CD4-positive, alpha-beta T cell treated with Interleukin-10 for 1 hour (primary cell): ENCODE data around the gene SPATA13.
"Not testable (repeated sequence)": the region's sequence is repeated elsewhere in the genome, so short reads cannot be mapped to it uniquely, and the experiment has no call there.

Experiments
- DNase-seq: peaks from one replicate; pipeline ENCODE4 v3.0.0-alpha.2; 2020

SPATA13 gene

DNA sequence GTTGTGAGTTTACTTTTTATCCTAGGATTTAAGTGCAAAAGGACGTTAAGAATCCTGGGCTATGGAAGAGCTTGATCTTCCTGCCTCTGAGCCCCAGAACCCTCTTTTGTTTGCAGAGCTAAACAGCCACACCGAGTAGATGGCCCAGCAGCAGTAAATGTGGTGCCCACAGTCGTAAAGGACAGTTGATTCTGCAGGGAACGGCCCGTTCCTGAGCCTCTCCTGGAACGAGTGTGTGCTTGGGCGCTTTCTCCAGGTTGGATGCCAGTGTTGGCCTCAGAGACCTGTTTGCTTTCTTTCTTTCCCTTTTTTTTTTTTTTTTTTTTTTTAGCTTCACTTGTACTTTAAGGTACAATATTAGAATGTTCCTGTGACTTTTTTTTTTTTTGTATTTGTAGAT is 41.7 kb downstream of the SPATA13 start:
- no peak for DNase-seq

DNA sequence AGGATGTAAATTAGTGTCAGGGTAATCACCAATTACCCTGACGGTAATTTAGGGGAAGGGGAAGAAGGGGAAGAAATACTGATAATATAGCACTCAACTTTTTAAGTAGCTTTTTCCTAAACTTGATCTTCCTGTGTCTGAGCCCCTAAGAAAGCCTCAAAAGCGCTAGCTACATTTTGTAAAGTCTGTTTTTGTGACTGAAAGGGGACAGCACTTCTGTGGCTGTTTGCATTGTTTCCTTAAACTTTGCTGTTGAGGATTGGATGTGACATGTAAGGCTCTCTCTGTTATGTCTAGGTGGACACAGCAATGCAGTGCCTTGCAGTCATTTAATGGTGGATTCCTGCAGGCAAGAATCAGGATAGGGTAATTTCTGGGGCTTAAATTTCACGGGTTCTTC is 42.8 kb downstream of the SPATA13 start:
- no peak for DNase-seq

DNA sequence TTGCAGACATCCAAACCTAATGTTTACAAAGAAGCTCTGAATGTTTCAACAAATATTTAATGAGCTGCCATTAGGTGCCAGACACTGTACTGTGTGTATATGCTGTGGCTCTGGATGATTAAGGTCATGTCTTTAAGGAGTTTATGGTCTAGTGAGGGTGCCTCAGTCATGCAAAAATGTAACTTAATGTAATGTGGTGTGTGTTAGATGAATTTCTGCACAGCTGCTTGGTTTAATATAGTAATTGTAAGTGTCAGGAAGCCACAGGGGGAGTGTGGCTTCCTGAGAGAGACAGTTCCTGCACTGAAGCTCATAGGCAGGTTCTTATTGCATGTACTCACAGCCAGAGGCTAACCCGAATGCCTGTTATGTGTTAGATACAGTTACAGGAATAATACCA is 43.3 kb downstream of the SPATA13 start:
- DNase-seq = peak; percentile 22

DNA sequence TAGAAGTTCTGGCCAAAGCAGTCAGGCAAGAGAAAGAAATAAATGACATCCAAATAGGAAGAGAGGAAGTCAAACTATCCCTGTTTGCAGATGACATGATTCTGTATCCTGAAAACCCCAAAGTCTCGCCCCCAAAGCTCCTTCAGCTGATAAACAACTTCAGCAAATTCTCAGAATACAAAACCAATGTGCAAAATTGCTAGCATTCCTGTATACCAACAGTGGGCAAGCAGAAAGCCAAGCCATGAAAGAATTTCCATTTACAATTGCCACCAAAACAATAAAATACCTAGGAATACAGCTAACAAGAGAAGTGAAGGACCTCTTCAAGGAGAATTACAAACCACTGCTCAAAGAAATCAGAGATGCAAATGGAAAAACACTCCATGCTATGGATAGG is 44.6 kb downstream of the SPATA13 start:
- not testable (repeated sequence) for DNase-seq

DNA sequence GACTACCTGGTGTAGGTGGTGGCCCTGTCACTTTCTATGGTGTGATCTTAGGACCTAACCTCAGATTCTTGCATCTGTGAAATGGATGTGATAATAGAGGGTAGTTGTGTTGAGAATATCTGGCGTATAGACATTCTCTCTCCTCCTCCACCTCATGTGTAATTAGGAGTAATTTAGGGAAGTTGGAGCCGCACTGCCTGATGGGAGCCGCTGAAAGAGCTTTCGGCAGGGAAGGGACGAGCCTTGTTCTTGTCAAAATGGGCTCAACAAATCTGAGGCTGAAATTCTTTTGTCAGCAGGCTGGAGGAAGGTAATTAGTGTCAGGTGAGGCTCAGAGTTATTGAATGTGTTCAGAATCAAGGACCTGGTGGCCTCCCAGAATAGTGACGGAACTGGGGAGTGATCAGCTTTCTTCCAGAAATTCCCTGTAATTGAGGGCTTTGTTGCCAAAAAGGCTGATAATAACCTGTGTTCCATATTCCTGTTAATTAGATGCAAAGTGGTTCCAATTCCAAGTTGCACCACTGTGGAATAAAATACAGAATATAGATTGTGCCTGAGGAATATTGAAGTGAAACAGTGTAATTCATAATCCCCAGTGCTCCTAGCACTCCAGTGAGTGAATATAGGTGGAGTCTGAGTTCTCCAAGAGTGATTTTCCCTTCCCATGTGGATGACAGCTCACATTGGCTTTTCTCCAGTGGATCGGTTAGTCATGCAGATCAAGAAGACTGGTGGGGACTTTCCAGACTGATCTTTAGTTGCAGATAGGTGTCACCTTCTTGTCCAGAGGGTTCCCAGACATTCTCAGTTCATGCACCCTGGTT is 47.5 kb downstream of the SPATA13 start:
- no peak for DNase-seq

DNA sequence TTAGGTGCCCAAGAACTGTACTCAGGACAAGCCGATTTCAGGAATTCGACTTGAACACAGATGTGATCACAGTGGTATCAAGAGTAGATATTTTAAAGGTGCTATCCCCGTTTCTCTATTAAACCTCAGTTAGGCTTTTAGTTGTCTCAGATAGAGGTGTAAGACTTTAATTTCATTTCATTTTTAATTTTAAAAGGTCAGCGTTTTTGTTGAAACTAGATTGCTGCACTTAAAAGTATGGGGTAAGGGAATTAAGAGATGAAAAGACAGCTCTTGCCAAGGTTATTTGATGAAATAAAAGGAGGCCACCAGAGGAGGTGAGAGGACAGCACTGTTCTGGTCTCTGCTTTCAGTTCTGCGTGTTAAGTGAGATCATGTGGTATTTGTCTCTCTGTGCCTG is 48.6 kb downstream of the SPATA13 start:
- no peak for DNase-seq

DNA sequence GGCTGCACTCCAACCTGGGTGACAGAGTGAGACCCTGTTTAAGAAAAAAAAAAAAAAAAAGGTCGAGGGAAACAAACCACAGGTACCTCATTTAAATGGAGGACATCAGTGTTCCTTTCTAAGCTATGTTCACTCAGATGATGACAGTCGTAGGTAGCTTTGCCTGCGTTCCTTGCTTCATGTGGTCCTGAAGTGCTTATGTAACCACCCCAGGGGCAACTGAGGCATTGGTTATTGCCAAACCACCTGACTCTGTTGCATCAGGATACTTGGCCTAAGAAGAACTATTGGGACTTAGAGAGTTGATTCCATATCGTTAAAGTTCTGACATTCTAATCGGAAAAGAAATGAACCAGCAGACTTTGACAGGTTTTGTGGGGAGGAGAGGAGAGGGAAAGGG is 51.7 kb downstream of the SPATA13 start:
- DNase-seq = no peak

DNA sequence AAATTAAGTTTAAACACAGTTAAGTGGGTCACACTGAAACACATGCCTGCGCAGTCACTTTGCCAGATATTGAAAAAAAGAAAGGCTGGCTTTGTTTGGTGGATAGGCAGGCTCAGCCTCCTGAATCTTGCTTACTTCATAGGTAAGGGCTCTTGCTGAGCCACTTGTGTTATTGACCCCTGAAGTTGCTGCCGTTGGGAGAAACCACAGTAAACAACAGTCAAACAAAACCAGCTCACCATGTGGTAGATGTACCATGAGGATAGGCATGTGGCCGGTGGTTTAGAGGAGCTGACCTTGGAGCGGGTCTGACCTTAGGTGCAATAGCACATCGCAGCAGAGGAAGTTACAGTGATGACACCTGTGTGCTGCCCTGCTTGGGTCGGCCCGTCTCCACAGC is 52.2 kb downstream of the SPATA13 start:
- no peak for DNase-seq

DNA sequence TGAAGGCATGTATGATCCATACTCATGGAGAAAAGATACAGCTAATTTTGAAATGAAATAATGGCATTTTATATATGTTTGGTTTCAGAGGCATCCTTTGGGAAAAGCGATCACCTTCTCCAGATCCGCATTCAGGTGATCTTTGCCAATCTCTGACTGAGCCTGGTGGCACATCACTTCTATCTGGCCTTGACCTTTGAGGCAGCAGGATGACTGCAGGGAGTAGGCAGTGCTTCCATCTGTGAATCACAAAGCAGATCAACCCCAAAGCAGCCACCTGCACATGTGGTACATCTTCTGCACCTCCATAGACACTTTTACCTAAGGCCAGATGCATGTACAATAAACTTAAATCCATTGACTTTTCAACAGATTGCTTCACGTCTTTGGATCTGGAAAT is 53.4 kb downstream of the SPATA13 start:
- no peak for DNase-seq

DNA sequence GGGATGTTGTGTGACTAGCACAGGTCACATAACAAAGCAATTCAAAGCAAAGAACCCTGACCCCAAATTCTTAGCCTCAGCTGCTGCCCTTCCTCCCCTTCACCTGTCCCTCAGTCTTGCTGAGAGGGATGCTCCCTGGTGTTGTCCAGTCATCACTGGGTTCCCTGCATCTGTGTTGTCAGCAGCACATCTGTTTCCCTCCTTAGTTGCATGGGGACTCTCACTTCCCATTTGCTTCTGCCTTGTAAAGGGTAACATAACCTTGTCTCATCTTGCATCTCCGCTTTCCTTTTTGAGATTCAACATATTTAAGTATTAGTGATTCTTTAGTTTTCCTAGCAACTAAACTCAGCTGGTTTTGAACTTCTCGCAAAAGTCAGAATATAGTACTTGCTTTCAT is 54.0 kb downstream of the SPATA13 start:
- no peak for DNase-seq

DNA sequence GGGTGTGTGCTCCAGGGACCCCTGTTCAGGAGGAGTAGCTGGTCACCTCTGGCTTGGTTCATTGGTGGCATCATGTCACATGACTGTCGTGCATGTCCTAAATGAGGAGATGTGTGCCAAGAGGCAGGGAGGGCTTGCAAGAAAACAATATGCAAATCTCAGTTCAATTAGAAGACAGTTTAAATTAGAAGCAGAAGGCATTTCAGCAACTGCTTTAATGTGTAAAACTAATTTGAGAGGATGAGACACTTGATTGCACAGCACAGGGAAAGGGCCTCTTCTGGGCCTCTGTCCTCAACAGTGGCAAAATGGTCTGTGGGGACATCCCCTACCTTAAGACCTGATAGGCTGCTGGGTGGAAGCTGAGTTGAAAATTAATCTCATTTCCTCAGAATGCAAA is 54.6 kb downstream of the SPATA13 start:
- no peak for DNase-seq

DNA sequence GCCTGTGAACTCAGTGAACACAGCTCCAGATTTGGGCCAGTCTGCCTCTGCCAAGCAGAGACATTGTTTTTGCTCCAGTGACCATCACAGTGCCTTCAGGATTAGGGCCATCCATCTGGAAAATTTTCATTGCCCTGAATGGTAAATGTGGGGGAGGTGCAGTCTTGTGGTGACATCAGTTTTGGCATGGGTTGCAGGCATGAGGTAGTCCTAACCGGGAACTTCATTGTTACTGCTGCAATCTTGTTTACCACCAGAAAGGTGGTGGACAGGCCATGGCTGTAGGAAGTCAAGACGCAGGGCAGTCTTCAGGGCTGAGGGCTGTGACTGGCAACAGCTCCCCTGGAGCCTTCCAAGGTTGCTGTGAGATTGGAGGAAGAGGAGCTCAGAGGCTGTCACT is 55.2 kb downstream of the SPATA13 start:
- DNase-seq = no peak

DNA sequence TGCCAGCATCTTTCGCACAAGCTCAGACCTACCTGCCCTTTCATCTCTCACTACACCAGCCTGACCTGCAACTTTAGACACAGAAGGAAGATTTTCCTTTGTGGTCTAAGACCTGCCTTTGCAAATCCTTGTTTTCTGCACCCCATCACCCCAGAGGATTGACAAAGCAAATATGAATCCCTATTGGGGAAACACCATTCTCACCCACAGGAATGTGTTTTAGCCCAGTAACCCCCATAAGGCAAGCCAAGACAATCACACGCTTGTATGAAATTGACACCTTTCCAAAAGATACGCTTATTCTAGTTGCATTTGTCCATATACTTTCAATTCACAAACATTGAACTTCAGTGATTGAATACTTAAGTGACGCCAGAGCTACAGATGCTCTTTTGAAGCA is 55.7 kb downstream of the SPATA13 start:
- no peak for DNase-seq

DNA sequence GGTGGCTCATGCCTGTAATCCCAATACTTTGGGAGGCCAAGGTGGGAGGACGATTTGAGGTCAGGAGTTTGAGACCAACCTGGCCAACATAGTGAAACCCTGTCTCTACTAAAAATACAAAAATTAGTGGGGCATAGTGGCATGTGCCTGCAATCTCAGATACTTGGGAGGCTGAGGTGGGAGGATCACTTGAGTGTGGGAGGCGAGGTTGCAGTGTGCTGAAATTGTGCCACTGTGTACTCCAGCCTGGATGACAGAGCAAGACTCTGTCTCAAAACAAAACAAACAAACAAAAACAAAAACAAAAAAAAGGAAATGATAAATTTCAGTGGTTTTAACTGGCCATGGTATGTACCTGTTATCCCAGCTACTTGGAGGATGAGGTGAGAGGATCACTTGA is 56.3 kb downstream of the SPATA13 start:
- not testable (repeated sequence) for DNase-seq

DNA sequence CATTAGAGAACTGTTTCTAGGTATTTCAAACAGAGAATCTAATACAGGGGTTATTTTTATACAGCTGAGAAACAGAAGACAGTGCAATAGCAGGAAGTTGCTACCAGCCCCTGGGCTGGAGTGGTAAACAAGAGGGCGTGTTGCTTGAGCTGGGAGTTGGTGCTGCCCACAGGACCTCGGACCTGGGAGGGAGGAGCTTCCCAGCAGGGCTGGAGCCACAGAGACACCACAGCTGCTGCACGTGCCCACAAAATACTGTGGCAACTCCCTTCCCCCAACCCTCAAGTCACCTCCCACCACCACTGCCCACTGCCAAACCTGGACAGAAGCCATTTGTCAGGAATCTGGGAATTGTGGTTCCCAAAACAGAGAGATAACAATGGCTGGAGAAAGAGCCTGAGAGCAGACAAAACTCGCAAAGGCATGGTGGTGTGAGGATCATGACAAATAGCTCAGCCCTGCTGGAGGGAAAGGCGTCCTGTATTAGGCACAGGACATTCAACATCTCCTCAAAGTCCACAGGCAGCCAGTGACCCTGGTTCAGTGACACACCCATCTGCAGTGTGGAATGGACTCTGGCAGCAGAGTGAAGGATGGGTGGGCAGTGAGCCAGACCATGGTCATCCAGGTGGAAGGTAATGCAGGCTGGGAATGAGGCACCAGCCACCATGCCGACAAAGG is 57.2 kb downstream of the SPATA13 start:
- DNase-seq = no peak

DNA sequence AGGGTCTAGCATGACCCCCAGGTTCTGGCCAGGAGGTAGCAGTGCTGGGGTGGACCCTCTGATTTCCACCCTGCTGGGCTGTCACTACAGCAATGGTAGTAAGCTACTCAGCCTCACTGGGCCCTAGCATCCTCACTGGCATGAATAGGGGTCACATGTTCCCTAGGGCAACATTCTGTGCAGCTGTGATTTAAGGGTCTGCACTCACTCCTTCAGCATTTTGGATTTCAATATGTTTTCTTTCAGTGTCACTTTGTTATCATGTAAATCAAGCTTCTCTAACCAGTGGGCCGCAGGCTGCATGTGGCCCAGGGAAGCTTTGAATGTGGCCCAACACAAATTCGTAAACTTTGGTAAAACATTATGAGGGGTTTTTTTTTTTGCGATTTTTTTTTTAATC is 57.8 kb downstream of the SPATA13 start:
- no peak for DNase-seq

DNA sequence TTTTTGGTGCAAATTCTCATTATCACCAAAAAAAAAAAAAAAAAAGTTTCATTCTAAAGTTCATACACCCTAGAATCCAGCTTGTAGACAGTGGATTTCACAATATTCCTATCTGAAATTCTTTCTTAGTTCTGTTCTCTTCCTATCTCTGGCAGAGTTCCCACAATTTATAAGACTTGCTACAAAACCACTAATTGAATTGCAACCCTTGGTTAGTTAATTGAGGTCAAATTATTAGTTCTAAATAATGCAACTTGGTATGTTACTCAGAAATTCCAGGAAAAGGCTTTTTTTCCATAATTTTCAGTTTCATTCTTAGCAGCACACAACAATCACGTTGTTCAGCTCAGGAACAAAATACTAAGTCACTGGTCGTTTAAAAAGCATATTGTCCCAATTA is 58.5 kb downstream of the SPATA13 start:
- DNase-seq = no peak

DNA sequence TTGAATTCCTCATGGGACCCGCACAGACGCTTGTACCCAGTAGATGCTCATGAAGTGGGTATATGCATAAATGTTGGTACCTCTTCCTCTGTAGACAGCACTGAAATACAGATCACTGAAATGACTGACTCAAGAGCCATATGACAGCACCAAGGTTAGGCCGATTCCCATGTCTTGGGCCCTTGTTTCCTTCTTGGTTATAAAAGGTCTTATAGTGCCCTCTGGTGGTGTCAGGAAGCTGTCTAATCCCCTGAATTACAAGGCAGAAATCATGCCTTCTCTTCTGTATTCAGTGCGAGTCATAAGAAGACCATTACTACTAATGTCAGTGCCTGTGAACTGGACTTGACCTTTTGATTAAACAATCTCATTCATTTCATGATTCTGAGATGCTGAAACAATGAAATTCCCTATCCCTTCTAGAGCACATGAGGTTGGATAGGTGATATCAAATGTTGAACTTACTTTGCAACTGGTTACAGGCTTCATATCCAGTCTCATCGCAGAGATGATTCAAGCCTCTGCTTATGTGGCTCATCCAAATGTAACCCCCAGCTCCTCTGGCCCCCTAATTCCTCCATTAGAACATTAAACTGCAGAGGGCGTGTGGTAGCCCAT is 59.7 kb downstream of the SPATA13 start:
- peak; percentile 79 for DNase-seq

DNA sequence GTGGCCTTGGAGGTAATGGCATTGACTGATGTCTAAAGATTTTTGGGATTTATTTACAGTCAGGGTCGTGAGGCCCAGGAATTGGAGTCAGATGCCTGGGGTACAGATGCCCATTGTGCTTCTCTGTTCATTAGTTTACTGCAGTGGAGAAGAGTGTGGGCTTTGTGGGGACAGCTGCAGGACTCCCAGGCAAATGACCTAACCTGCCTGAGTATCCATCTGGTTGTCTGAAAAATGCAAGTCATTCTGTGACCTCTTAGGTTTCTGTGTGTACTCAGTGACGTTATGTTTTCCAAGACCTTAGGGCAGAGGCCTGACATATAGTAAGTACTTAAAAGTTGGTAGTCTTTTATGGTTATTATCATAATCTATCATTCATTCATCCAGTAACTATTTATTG is 60.5 kb downstream of the SPATA13 start:
- no peak for DNase-seq

DNA sequence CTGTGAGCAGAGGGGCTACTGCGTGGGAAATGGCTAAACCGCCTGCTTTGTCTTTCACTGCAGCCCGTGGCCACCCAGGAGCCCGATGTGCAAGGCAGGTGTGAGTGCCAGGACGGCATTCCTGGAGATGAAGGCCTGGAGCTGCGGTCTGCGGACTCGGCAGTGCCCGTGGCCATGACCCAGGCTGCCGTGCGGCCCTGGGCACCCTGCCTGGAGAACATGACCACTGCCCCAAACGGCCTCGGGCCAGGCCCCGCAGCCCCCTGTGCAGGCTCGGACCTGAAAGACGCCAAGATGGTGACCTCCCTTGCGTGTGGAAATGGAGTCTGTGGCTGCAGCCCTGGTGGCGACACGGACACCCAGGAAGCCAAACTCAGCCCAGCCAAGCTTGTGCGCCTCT is 62.2 kb downstream of the SPATA13 start:
- DNase-seq = no peak

DNA sequence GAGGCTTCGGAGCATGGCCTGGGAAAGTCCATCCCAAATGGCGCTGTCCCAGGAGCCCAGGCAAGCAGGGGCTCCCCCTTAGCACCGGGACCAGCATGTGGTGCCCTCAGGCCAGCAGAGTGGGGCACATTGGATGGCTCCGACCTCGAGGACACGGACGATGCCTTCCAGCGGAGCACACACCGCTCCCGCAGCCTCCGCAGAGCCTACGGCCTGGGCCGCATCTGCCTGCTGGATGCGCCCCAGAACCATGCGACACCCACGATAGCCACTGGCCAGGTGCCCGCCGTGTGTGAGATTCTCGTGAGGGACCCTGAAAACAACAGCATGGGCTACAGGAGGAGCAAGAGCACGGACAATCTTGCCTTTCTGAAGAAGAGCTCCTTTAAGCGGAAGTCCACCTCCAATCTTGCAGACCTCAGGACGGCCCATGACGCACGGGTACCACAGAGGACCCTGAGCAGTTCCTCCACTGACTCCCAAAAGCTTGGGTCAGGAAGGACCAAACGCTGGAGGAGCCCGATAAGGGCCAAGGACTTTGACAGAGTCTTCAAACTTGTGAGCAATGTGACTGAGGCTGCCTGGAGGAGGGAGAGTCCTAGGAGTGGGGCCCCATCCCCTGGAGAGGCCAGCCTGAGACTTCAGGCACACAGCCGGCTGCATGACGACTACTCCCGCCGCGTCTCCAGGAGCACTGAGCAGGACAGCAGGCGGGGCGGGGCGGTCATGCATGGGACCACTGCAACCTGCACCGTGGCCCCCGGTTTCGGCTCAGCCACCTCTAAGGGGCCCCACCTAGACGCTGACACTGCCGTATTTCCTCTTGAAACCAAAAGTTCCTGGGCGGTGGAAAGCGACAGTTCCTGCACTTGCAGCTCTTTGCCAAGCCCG is 63.1 kb downstream of the SPATA13 start:
- DNase-seq = peak; percentile 6

DNA sequence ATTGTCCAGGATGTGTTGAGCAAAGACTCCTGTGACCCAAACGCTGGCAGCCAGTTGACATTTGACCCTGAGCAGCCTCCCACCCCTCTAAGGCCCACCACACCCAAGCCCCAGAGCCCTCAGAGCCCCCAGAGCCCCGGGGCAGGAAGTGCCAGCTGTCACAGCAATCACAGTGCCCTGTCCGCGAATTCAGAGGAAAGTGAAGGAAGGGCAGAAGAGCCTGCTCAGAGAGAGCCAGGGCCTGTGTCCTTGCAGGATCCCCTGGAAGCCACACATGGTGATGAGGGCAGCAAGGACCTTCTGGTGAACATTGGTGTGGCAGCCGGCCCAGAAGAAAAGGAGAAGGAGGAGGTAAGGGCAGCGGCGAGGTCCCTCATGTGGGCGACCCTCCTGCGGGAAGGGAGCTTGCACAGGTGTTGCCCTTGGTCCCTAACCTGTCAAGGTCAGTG is 63.7 kb downstream of the SPATA13 start:
- peak; percentile 12 for DNase-seq

DNA sequence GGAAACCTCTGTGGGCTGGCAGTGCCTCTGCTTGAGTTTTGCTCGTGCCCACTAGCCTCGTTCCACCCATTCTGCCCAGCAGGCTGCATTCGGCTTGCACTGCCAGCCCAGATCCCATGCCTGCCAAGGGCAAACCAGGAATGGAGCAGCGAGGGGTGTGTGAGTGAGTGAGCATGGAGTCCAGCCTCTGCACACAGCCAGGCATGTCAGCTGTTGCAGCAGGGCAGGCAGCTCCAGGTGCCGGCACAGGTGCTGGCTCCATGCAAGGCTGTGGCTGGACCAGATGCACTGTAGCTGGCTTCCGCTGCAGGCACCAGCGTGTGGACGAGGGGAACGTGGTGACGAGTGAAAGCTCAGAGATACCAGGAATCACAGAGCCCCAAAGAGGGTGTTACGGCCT is 64.5 kb downstream of the SPATA13 start:
- no peak for DNase-seq
